ENCODE results near the gene ZNF396.

The ZNF396 gene

DNA sequence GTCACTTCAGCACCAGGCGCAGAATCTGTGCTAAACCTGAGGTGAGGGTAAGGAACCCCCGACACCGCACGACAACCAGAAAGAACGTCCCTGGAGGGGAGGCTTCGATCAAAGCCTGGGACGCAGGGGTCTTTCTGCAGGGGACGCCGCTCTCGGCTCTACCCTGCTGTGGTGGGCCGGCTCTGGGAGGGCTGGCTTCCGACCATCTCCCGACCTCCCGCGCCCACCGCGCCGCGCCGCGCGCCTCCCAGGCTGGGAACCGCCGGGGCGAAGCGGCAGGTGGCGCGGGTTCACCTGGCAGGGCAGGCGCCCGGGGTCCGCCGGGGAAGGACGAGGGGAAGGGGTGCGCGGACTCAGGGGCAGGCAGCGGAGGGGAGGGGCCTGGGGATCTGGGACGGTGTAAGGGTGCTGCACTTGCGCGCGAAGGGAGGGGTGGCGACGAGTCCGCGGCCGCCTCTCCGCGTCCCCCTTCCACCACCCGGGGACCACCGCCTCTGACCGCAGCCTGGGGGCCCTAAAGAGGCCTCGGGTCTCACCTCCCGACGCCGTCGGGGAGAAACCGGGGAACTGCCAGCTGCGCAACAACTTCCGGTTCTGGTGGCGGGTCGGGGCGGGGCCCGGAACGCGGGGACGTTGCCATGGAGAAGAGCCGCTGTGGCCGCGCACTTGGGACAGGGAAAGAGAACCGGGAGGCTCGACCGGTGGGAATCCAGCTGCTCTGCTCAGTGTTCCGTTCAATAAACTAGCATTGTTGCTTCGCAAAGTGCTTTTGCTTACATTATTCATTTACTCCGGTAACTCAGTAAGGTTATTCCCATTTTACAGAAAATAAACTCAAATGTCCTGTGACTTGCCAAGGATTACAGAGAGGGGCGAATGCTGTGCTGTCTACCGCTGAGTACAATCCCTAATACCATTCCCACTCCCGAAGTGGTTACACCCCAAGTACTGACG lies at the start of gene ZNF396:
Gene ZNF396 (minus strand): TSS at position 596 of the 954 bp plus-strand sequence. CDS start 3,045 bp downstream, outside the sequence.
- DNase-seq = peak; percentile 78

DNA sequence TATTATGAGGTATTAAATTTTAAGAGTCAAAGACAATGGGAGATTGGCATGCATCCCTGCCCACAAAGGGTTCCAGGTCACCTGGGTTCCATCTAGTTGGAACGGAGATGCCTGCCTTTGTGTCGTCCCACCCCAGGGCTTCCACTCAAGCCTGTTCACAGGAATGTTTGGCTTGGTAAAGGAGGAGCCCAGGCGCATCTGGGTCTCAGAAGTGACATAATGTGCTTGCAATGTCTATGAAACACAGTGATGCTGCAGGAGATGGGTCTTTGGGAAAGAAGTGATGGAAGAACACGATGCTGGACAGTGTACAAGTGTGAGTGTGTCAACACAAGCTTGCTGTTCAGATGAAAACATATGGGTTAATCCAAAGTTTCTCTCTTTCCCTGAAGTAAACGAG lies 49.6 kb upstream of the ZNF396 start:
- no peak for DNase-seq

DNA sequence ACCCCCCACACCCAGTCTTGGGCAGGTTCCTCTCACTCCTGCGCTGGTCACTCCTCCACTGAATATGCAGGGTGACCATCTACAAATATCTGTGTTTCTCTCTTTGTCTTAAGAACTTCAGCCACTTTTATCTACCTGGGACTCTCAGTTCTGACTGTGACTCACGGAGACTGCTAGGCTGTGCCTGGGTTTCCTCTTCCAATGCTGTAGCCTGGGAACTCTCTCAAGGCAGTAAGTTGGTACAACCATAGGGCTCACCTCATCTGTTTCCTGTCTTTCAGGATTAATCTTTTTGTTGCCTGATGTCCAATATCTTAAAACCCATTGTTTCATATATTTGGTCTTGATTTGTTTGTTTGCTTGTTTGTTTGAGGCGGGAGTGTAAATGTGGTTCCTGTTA lies 47.2 kb upstream of the ZNF396 start:
- DNase-seq = no peak

GRCh38 chr18:35422237-35422636 lies 45.1 kb upstream of the ZNF396 start:
- DNase-seq = no peak

DNA sequence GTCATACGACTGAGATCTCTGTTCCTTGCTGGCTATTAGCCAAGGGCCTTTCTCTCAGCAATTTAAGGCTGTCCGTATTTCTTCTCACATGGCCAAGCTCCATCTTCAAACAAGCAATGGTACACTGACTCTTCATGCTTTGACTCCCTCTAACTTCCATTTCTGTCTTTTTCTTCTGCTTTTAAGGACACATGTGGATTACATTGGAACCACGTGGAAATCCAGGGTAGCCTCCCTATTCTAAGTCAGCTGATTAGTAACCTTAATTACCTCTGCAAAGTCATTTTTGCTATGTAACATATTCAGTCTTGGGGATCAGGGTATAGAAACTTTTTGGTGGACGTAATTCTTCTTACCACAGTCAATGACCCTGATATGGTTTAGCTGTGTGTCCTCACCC lies 41.5 kb upstream of the ZNF396 start:
- DNase-seq = no peak

DNA sequence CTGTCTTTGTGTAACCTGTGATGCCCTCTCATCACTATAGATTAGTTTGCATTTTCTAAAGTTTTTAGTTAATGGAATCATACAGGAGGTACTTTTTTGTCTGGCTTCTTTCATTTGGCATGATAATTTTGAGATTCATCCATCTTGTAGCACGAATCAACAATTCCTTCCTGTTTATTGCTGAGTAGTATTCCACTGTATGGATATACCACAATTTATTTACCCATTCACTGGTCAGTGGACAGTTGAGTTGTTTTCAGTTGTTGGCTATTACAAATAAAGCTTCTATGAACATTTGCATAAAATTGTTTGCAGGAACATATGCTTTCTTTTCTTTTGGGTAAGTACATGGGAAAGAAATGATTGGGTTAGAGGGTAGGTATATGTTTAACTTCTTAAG lies 40.1 kb upstream of the ZNF396 start:
- DNase-seq = no peak

- no peak for DNase-seq
Observed at GRCh38 chr18:35415511-35416073, 38.5 kb upstream of the ZNF396 start.

DNA sequence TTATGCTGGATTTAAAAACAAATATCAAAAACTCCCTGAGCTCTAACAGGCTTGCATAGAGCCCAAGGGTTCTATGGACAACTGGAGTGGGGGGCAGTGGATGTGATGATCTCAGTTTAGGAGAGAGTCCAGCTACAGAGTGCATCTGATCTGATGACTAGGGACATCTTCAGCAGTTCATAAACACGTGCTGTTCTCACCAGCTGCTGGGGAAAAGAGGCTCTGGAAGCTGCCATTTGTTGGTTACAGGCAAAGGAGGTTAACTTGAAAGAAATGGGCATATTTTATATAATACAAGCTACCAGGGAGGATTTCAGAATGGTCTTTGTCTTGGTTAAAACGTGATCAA lies 36.0 kb upstream of the ZNF396 start:
- DNase-seq = no peak

DNA sequence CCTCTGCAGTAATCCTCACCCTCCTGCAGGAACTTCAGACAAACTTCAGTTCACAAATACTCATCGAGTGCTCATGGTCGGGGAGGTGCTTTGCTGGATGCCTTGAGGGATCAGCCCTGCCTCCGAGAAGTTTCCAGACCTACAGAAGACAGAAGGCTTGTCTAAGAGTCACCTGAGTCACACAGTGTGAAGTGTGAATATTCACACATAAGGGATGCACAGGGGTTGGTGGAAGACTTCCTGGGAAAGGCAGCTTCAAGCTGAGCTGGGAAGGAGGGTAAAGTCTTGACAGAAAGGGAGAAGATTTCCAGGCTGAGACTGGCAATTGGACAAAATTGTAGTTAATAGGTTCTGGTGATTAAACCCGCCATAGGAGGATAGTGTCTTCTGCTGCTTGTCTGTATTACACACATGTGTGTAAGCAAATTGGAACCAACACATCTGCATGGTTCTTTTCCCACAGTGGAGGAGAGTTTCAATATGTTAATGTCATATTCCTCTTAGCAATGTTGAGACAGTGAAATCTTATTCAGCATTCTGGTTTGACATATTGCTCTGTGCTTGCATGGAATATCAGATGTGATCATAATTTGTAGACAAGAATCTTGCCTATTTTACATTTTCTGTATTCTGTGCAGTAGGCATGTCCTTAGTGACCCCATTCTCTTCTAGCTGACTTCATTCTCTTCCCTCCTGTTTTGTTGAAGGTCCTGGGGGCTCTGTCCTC lies 34.7 kb upstream of the ZNF396 start:
- DNase-seq = no peak

DNA sequence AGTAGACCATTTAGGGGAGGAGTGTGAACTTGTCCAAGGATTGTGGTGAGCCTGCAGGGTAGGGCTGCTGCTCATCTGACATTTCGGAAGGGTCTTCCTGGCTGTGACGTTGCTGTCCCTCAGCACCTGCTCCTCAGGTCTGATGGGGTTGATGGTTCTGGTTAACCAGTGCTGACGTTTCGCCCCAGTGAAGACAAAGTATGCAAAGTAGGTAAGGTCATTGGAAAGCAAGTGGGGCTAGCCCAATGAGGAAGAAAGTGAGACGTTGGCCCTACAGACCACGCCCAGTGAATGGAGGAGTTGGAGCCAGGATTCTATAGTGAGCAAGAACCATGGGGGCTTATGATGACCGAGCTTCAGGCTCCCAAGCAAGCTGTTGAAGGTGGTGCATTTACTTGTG lies 33.4 kb upstream of the ZNF396 start:
- DNase-seq = no peak

DNA sequence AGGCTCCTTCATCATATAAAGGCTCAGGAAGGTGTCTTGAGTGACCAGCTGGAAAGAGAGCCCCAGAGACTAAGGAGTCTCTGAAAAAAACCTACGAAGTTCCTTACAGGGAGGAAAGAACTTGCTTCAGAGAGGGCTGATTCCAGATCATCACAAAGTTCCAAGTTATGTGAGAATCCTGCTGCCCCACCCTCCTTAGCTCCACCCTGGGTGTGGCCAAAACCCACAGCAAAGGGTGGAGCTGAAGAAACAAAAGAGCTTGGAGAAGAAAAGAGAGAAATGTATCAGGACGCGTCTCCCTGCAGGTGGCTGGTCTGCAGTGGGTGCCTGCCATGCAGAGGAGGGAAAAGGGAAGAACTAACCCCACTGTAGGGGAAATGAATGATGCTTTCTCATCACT lies 32.8 kb upstream of the ZNF396 start:
- DNase-seq = no peak

DNA sequence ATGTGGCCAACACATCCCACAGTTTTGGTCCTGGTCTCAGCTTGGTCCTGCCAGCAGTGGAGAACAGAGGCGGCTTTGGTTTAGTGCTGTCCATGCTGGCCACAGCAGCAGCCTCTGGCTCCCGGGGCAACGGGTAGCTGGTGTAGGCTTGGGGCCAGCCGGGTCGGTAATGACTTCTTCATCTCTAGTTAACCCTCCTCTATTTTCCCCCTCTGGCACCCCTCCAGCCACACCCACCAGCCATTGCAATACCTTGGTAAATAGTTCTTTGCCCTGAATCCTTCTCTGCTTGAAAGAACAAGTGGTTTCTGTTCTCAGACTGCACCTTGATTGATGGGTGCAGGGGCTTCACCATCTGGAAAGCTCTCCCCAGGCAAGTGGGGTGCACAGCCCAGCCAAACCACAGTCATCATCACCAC lies 31.7 kb upstream of the ZNF396 start:
- DNase-seq = no peak

DNA sequence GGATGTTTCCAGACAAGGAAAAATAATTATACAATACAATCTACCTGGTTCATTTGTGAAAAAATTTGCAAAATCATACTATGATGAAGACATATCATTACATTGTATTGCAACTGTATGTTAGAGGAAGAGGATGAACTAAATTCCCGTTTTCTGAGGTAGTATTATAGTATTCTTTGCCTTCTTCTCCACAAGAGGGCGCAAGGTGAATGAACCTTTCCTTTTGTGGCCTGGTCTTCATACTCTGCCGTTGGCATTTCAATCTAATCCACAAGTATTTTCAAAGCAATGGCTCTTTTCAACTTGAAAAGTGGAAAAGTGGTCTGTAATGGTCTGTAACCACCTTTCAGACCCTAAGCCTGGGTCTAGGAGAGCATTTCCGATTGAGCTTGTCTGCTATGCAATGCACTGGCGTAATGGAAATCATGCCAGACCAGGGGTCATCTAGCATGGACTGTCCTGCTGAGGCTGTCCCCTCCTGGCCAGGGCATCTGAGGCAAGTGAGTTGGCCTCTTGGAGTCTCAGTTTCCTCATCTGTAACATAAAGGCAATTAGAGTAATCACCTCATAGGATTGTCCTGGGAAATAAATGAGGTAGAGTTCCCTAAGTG lies 30.8 kb upstream of the ZNF396 start:
- DNase-seq = peak; percentile 54

DNA sequence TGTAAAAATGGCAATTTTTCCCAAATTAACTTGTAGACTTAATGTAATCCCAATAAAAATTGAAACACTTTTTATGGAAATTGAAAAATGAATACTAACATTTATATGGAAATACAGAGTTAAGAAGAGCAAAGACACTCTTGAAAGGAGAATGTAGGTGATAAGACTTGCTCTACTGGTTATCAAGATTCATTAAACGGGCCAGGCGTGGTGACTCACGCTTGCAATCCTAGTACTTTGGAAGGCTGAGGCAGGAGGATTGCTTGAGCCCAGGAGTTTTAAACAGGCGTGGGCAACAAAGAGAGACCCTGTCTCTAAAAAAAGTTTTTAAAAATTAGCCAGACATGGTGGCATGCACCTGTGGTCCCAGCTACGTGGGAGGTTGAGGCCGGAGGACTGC lies 29.5 kb upstream of the ZNF396 start:
- no peak for DNase-seq

- DNase-seq = no peak
Observed at GRCh38 chr18:35397976-35398375, 20.8 kb upstream of the ZNF396 start.

DNA sequence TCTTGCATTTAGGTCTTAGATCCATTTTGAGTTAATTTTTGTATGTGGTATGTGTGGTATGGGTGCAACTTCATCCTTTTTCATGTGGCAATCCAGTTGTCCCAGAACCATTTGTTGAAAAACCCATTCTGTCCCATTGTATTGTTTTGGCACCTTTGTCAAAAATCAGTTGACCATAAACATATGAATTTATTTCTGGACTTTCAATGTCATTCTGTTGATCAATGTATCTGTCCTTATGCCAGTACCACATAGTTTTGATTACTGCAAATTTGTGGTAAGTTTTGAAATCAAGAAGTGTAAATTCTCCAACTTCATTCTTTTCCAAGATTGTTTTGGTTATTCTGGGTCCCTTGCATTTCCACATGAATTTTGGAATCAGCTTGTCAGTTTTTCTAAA lies 16.6 kb upstream of the ZNF396 start:
- no peak for DNase-seq

DNA sequence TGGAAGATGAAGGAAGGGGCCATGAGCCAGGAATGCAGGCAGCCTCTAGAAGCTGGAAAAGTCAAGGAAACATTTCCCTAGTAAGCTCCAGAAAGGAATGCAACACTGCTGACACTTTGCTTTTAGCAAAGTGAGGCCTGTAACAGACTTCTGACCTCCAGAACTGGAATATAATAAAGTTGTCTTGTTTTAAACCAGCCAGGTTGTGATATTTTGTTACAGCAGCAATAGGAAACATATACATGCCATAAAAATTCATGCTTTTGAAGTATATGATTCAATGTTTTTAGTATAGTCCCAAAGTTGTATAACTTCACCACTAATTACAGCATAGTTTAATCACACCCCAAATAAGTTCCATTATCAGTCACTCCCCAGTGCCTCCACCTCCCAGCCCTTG lies 15.2 kb upstream of the ZNF396 start:
- no peak for DNase-seq

DNA sequence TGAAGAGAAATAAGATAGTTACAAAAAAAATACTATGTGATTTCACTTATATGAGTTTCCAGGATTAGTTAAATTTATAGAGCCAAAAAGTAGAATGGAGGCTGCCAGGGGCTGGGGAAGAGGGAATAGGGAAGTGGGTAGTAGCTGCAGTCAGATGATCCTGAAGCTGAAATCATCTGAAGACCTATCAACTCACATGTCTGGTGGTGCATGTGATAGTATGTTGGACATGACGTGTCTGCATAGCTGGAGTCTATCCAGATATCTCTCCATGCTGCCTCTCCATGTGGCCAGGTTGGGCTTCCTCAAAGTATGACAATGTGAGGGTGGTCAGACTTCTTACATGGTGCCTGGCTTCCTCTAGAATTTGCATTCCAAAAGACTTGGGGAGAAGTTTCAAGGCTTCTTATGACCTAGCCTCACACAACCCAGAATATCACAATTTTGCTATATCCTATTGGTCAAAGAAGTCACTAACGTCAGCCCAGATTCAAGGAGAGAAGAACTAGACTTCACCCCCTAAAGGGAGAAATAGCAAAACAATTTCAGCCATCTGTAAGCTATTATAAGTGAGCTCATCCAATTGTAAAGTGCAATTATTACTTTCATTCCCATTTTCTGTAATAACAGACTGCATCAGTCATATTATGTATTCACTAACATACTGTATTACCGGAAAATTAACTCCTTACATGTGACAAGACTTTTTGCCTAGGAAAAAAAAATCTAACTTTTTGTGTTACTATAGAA lies 14.0 kb upstream of the ZNF396 start:
- no peak for DNase-seq

DNA sequence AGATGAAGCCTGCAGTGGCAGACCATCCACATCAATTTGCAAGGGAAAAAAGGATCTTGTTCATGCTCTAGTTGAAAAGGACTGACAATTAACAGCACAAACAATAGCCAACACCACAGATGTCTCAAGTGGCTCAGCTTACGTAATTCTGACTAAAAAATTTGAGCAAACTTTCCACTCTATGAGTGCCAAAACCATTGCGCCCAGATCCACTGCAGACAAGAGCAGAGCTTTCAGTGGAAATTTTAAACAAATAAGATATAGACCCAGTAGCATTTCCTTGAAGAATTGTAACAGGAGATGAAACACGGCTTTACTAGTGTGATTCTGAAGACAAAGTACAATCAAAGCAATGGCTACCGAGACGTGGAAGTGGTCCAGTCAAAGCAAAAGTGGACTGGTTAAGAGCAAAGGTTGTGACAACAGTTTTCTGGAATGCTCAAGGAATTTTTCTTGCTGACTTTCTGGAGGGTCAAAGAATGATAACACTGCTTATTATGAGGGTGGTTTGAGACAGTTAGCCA lies 12.0 kb upstream of the ZNF396 start:
- no peak for DNase-seq

DNA sequence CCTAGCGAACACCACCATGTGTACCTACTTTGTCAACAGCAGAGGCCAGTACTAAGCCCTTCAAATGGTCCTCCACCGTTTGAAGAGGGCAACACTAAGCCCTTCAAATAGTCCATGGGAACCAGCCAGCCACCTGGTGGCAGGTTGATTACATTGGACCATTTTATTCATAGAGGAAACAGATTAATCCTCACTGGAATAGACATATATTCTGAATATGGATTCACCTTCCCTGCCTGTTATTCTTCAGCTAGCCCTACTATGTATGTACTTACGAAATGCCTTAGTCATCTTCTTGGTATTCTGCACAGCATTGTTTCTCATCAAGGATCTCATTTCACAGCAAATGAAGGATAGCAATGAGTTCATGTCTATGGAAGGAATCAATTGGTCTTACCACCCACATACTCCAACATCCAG lies 10.0 kb upstream of the ZNF396 start:
- no peak for DNase-seq

- peak; percentile 72 for DNase-seq
Observed at GRCh38 chr18:35386600-35387100, 9.5 kb upstream of the ZNF396 start.

DNA sequence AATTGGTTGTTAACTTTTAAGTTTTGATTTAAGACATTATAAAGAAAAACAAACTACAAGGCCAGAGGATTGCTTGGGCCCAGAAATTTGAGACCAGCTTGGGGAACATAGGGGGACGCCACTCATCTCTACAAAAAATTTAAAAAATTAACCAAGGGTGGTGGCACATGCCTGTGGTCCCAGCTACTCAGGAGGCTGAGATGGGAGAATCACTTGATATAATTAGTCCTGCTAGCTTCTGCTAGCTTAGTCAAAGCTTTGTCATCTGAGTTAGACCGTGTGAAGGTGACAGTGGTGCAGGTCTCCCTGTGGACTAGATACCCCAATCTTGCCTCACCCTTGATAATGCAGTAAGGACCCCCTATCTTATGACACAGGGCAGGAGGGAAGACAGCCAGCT lies 6.0 kb upstream of the ZNF396 start:
- DNase-seq = no peak

Data from CD4-positive, alpha-beta T cell treated with Interleukin-17A for 4 hours (primary cell).